HepG2 (cell line): ENCODE measurements around the gene TBL2. TPM values are rescaled to one million over a fixed set of nuclear protein-coding genes. Genes with fewer than 3 reads are reported as not detected.
A peak's percentile ranks its signal among the peaks of the same experiment; 100 is the strongest.

ENCODE experiments used
- CENPBD1 ChIP-seq: sonication (generic); formaldehyde crosslinking; IDR thresholded peaks from 2 replicates; pipeline ENCODE4 v1.8.0; 2022; ENCODE audit warnings: missing genetic modification reagents, low read depth, mild to moderate bottlenecking, borderline replicate concordance
- CREBL2 ChIP-seq: sonication (generic); formaldehyde crosslinking; IDR thresholded peaks from 2 replicates; pipeline ENCODE4 v1.8.1; 2023; ENCODE audit warnings: missing genetic modification reagents, mild to moderate bottlenecking, borderline replicate concordance
- DMAP1 ChIP-seq: IDR thresholded peaks from 2 replicates; pipeline ENCODE4 v1.6.1; 2016
- IKZF4 ChIP-seq: sonication (generic); formaldehyde crosslinking; IDR thresholded peaks from 2 replicates; pipeline ENCODE4 v1.5.1; 2020; ENCODE audit warnings: borderline replicate concordance, mild to moderate bottlenecking, low read depth, missing genetic modification reagents; ENCODE audit errors: not compliant biosample characterization
- KMT2A ChIP-seq: sonication (generic); formaldehyde crosslinking; IDR thresholded peaks from 2 replicates; pipeline ENCODE4 v1.4.0; 2020; ENCODE audit warnings: missing genetic modification reagents
- KMT2B ChIP-seq: IDR thresholded peaks from 2 replicates; pipeline ENCODE4 v1.6.1; 2016; ENCODE audit warnings: missing genetic modification reagents, missing compliant biosample characterization
- LBX2 ChIP-seq: sonication (generic); formaldehyde crosslinking; IDR thresholded peaks from 2 replicates; pipeline ENCODE4 v1.5.0; 2020; ENCODE audit warnings: missing genetic modification reagents, mild to moderate bottlenecking, borderline replicate concordance
- NKX3-1 ChIP-seq: sonication (generic); formaldehyde crosslinking; IDR thresholded peaks from 2 replicates; pipeline ENCODE4 v1.5.0; 2020; ENCODE audit warnings: missing genetic modification reagents
- NR2F6 ChIP-seq, 2 experiments: IDR thresholded peaks; 2 replicates each; pipeline ENCODE4 v1.6.1; 2016; ENCODE audit warnings: antibody characterized with exemption in 1 of 2, mild to moderate bottlenecking in 1 of 2
- PATZ1 ChIP-seq: sonication (generic); formaldehyde crosslinking; IDR thresholded peaks from 2 replicates; pipeline ENCODE4 v1.4.0; 2020; ENCODE audit warnings: missing genetic modification reagents
- PHF21A ChIP-seq: sonication (generic); formaldehyde crosslinking; IDR thresholded peaks from 2 replicates; pipeline ENCODE4 v1.5.0; 2020; ENCODE audit warnings: mild to moderate bottlenecking, missing genetic modification reagents
- ZBTB26 ChIP-seq: IDR thresholded peaks from 2 replicates; pipeline ENCODE4 v1.6.1; 2016; ENCODE audit warnings: missing compliant biosample characterization, missing genetic modification reagents, borderline replicate concordance
- ZNF124 ChIP-seq: sonication (generic); formaldehyde crosslinking; IDR thresholded peaks from 2 replicates; pipeline ENCODE4 v1.4.0; 2020; ENCODE audit warnings: missing genetic modification reagents
- ZNF329 ChIP-seq: sonication (generic); formaldehyde crosslinking; IDR thresholded peaks from 2 replicates; pipeline ENCODE4 v1.9.0; 2021; ENCODE audit warnings: low read depth, mild to moderate bottlenecking, missing genetic modification reagents
- ZNF335 ChIP-seq: sonication (generic); formaldehyde crosslinking; IDR thresholded peaks from 2 replicates; pipeline ENCODE4 v1.4.0; 2020; ENCODE audit warnings: missing genetic modification reagents
- ZNF337 ChIP-seq: sonication (generic); formaldehyde crosslinking; IDR thresholded peaks from 2 replicates; pipeline ENCODE4 v1.5.1; 2020; ENCODE audit warnings: missing genetic modification reagents, low read depth, mild to moderate bottlenecking, borderline replicate concordance
- ZNF704 ChIP-seq: sonication (generic); formaldehyde crosslinking; IDR thresholded peaks from 2 replicates; pipeline ENCODE4 v1.8.1; 2023; ENCODE audit warnings: mild to moderate bottlenecking, inconsistent platforms, moderate library complexity, missing genetic modification reagents, borderline replicate concordance
- ZNF724P ChIP-seq: sonication (generic); formaldehyde crosslinking; IDR thresholded peaks from 2 replicates; pipeline ENCODE4 v1.8.0; 2022; ENCODE audit warnings: missing genetic modification reagents, borderline replicate concordance
- ZNF788 ChIP-seq: sonication (generic); formaldehyde crosslinking; IDR thresholded peaks from 2 replicates; pipeline ENCODE4 v1.5.0; 2020; ENCODE audit warnings: mild to moderate bottlenecking, missing genetic modification reagents, borderline replicate concordance
- polyA plus RNA-seq, 8 experiments: library from polyadenylated mRNA; depleted of rRNA in 3 of 8; stranded (reverse) in 7 of 8; unstranded in 1 of 8; fragments of >200 nt; fragmentation: Illumina TruSeq in 4 of 8; extraction: Trizol in 4 of 8; gene quantifications; 2 replicates each; pipeline versions ENCODE4 v1.2.1 to v1.2.3, GENCODE V29; 2011 to 2016; ENCODE audit warnings: low read depth in 4 of 8, missing spikeins in 1 of 8, mixed read lengths in 1 of 8; ENCODE audit not compliant: insufficient read depth in 1 of 8
- total RNA-seq, 5 experiments: library from RNA; depleted of rRNA; stranded (reverse); fragments of >200 nt; fragmentation: Illumina TruSeq; extraction: Trizol; gene quantifications; 2 replicates each; pipeline ENCODE4 v1.2.3, GENCODE V29; 2016; ENCODE audit warnings: low read depth in 1 of 5

Gene TBL2
- total and polyA plus RNA-seq, 2 of the 13 experiments (the other 11 are each of a cell fraction or from before 2014, with no cell fraction given), result 43.4 to 47.2 TPM

- TF ChIP-seq ZNF704 (peak; percentile 98), CENPBD1 (CRISPR knock-in tag) (0 out of 2 replicates have a peak, but pooled peaks have one; percentile 49), KMT2B (no peak), ZNF337 (CRISPR knock-in tag) (peak; percentile 92; the same call in 1 of the 2 replicates), CREBL2 (CRISPR knock-in tag) (peak; percentile 80; the same call in 1 of the 2 replicates), ZNF335 (CRISPR knock-in tag) (no peak), ZNF788 (CRISPR knock-in tag) (peak; percentile 93; the same call in 1 of the 2 replicates), ZNF724P (CRISPR knock-in tag) (peak; percentile 98), IKZF4 (CRISPR knock-in tag) (peak; percentile 98), ZNF329 (CRISPR knock-in tag) (peak; percentile 67; the same call in 1 of the 2 replicates), KMT2A (CRISPR knock-in tag) (no peak), PHF21A (CRISPR knock-in tag) (peak; percentile 11; the same call in 1 of the 2 replicates), PATZ1 (CRISPR knock-in tag) (peak; percentile 85), ZBTB26 (peak; percentile 38; the same call in 1 of the 2 replicates), LBX2 (CRISPR knock-in tag) (peak; percentile 93; the same call in 1 of the 2 replicates), DMAP1 (CRISPR knock-in tag) (peak; percentile 49; the same call in 1 of the 2 replicates), ZNF124 (CRISPR knock-in tag) (peak; percentile 74; the same call in 1 of the 2 replicates), NR2F6 (IDR thresholded peaks at IDR 0.05) (peak; percentile 76), NR2F6 (CRISPR knock-in tag; IDR thresholded peaks at IDR 0.05) (peak; percentile 81), NKX3-1 (CRISPR knock-in tag) (peak; percentile 99)
These were observed 20.8 kb downstream of the TBL2 start, which contains the start of gene BCL7B (continued) for GRCh38 chr7:73557397-73558257.
